ENCODE data around the gene PRTFDC1.

DNA sequence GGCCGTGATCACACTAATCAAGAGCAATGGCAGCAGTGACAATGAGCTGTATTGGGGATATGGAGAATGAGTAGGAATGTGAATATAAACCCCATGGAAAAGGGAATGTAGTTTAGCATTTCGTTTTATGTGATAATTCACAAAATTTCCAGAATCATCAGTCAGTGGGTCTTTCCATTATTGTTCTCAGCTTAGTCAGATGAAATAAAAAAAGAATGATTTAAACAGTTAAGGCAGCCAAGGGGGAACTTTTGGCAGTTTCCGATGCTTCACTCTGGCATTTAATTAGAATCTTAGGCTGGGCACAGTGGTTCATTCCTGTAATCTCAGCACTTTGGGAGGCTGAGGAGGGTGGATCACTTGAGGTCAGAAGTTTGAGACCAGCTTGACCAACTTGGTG, 86.6 kb downstream of the PRTFDC1 start:
- TF ChIP-seq, protein P1, sequence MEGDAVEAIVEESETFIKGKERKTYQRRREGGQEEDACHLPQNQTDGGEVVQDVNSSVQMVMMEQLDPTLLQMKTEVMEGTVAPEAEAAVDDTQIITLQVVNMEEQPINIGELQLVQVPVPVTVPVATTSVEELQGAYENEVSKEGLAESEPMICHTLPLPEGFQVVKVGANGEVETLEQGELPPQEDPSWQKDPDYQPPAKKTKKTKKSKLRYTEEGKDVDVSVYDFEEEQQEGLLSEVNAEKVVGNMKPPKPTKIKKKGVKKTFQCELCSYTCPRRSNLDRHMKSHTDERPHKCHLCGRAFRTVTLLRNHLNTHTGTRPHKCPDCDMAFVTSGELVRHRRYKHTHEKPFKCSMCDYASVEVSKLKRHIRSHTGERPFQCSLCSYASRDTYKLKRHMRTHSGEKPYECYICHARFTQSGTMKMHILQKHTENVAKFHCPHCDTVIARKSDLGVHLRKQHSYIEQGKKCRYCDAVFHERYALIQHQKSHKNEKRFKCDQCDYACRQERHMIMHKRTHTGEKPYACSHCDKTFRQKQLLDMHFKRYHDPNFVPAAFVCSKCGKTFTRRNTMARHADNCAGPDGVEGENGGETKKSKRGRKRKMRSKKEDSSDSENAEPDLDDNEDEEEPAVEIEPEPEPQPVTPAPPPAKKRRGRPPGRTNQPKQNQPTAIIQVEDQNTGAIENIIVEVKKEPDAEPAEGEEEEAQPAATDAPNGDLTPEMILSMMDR (IDR thresholded peaks at IDR 0.05), result no peak
- TF ChIP-seq POLR2A (IDR thresholded peaks at IDR 0.05) (no peak), POLR2AphosphoS5 (IDR thresholded peaks at IDR 0.05) (no peak)
